ENCODE data around the gene KIAA0319L.

The KIAA0319L gene

GRCh38 chr1:35563166-35563565 lies 6.0 kb upstream of the KIAA0319L start:
- no peak for DNase-seq (ENCODE audit: low read depth)

- DNase-seq (ENCODE audit: low read depth), result no peak
These were observed 4.9 kb upstream of the KIAA0319L start for GRCh38 chr1:35561972-35562680.

GRCh38 chr1:35561297-35561971 lies 4.2 kb upstream of the KIAA0319L start:
- DNase-seq (ENCODE audit: low read depth), result no peak

- DNase-seq (ENCODE audit: low read depth), result no peak
These were observed 3.3 kb upstream of the KIAA0319L start for GRCh38 chr1:35560256-35561225.

- no peak for DNase-seq (ENCODE audit: low read depth)
These were observed 2.2 kb upstream of the KIAA0319L start for GRCh38 chr1:35559317-35559944.

- DNase-seq (ENCODE audit: low read depth), result no peak
These were observed 1.4 kb upstream of the KIAA0319L start for GRCh38 chr1:35558374-35559316.

- peak; percentile 99 for DNase-seq (ENCODE audit: low read depth)
These were observed 589 bp upstream of the KIAA0319L start, which contains the start of gene NCDN for GRCh38 chr1:35557611-35558373. Gene NCDN (plus strand): TSS chr1:35557799. CDS start chr1:35558191, 392 bp downstream.

GRCh38 chr1:35556484-35557117 lies 602 bp downstream of the KIAA0319L start:
- DNase-seq (ENCODE audit: low read depth), result no peak

- no peak for DNase-seq (ENCODE audit: low read depth)
These were observed 1.4 kb downstream of the KIAA0319L start for GRCh38 chr1:35555601-35556477.

GRCh38 chr1:35555212-35555584 lies 2.0 kb downstream of the KIAA0319L start:
- no peak for DNase-seq (ENCODE audit: low read depth)

GRCh38 chr1:35554266-35555211 lies 2.7 kb downstream of the KIAA0319L start:
- DNase-seq (ENCODE audit: low read depth), result no peak

GRCh38 chr1:35553851-35554250 lies 3.4 kb downstream of the KIAA0319L start:
- DNase-seq (ENCODE audit: low read depth), result no peak

- no peak for DNase-seq (ENCODE audit: low read depth)
These were observed 10.6 kb downstream of the KIAA0319L start for GRCh38 chr1:35546614-35547013.

- DNase-seq (ENCODE audit: low read depth), result no peak
These were observed 12.2 kb downstream of the KIAA0319L start for GRCh38 chr1:35544976-35545375.

GRCh38 chr1:35539824-35540261 lies 17.4 kb downstream of the KIAA0319L start:
- DNase-seq (ENCODE audit: low read depth), result peak; percentile 51

- no peak for DNase-seq (ENCODE audit: low read depth)
These were observed 18.0 kb downstream of the KIAA0319L start for GRCh38 chr1:35539073-35539823.

- DNase-seq (ENCODE audit: low read depth), result no peak
These were observed 19.4 kb downstream of the KIAA0319L start for GRCh38 chr1:35537806-35538205.

All from HS-27A (cell line).